ENCODE results near the gene CELSR1. TPM values are rescaled to one million over a fixed set of nuclear protein-coding genes. Genes with fewer than 3 reads are reported as not detected.

CELSR1 gene
- total RNA-seq, 1 experiment from 2014 or later, result 30.7 TPM

DNA sequence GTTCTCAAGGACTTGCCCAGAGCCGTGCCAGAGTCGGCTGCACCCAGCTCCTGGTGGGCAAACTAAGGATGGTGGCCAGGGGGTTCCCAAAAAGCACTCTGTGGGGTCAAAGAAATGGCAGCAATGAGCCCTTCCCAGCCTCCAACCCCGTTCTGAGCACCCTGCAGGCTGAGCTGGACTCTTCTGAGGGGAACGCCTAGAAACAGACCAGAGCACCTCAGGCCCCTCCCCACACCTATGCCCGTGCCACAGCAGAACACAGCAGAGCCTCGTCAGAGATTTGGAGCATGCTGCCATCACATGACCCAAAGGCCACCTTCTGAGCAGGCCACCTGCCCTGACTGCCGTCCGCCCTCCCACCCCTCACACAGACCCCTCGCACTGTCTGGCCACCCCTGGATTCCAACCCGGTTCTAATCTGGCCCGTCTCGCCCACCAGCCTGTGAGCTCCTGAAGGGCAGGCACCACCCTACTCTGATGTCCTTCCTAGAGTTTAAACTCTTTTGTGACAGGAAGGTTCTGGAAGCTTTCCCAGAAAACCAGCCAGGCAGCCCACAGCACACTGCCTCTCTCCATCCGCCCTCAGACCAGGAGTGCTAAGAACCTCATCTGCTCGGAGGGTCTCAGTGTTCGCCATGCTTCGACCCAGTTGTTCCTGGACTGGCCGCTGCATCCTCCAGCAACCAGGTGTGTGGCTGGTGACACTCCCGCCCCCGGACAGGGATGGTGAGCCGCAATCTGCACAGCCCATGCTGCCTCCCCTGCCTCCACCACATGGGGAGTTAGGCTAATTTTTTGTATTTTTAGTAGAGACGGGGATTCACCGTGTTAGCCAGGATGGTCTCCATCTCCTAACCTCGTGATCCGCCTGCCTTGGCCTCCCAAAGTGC, 97.6 kb downstream of the CELSR1 start:
- peaks cover 3% of the 10 kb centered on the region; the same call in 1 of the 2 replicates for H3K4me1 ChIP-seq (ENCODE audit: control insufficient read depth, insufficient read depth, low read length)
- H3K9me3 ChIP-seq (ENCODE audit: control insufficient read depth, insufficient read depth, low read depth, low read length), result no peaks in the 10 kb centered on the region
- ATAC-seq (no peak), DNase-seq (ENCODE audit: low read depth, low spot score) (no peak)
- intact Hi-C loops (cut with micrococcal nuclease; ENCODE audit: unreplicated experiment) (no loop called here), in situ Hi-C loops (cut with HindIII; ENCODE audit: low pct_unique_long_range_greater_than_20kb, low sequenced_read_pairs) (no loop called here)
- CTCF ChIA-PET, result no interaction called here
- BruUV-seq (replicated peaks), result no TSS peak
- H3K4me3 ChIP-seq (ENCODE audit: low read depth in 2 of 2, low read length in 2 of 2), result no peak overlapping the region
- no peaks in the 10 kb centered on the region for H3K27me3 ChIP-seq (ENCODE audit: control insufficient read depth, insufficient read depth, low read length)
- TF ChIP-seq TCF7L2 (IDR thresholded peaks at IDR 0.05; ENCODE audit: low read depth, low read length) (no peak), POLR2AphosphoS5 (IDR thresholded peaks at IDR 0.05; ENCODE audit: low read depth, low read length) (no peak)
- TF ChIP-seq, protein P1, sequence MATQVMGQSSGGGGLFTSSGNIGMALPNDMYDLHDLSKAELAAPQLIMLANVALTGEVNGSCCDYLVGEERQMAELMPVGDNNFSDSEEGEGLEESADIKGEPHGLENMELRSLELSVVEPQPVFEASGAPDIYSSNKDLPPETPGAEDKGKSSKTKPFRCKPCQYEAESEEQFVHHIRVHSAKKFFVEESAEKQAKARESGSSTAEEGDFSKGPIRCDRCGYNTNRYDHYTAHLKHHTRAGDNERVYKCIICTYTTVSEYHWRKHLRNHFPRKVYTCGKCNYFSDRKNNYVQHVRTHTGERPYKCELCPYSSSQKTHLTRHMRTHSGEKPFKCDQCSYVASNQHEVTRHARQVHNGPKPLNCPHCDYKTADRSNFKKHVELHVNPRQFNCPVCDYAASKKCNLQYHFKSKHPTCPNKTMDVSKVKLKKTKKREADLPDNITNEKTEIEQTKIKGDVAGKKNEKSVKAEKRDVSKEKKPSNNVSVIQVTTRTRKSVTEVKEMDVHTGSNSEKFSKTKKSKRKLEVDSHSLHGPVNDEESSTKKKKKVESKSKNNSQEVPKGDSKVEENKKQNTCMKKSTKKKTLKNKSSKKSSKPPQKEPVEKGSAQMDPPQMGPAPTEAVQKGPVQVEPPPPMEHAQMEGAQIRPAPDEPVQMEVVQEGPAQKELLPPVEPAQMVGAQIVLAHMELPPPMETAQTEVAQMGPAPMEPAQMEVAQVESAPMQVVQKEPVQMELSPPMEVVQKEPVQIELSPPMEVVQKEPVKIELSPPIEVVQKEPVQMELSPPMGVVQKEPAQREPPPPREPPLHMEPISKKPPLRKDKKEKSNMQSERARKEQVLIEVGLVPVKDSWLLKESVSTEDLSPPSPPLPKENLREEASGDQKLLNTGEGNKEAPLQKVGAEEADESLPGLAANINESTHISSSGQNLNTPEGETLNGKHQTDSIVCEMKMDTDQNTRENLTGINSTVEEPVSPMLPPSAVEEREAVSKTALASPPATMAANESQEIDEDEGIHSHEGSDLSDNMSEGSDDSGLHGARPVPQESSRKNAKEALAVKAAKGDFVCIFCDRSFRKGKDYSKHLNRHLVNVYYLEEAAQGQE (IDR thresholded peaks at IDR 0.05; ENCODE audit: insufficient read depth in 1 of 2, low read depth in 2 of 2, low read length in 1 of 2), result no peak
- TF ChIP-seq, protein P2, sequence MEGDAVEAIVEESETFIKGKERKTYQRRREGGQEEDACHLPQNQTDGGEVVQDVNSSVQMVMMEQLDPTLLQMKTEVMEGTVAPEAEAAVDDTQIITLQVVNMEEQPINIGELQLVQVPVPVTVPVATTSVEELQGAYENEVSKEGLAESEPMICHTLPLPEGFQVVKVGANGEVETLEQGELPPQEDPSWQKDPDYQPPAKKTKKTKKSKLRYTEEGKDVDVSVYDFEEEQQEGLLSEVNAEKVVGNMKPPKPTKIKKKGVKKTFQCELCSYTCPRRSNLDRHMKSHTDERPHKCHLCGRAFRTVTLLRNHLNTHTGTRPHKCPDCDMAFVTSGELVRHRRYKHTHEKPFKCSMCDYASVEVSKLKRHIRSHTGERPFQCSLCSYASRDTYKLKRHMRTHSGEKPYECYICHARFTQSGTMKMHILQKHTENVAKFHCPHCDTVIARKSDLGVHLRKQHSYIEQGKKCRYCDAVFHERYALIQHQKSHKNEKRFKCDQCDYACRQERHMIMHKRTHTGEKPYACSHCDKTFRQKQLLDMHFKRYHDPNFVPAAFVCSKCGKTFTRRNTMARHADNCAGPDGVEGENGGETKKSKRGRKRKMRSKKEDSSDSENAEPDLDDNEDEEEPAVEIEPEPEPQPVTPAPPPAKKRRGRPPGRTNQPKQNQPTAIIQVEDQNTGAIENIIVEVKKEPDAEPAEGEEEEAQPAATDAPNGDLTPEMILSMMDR (IDR thresholded peaks at IDR 0.05), result no peak
- POLR2A ChIA-PET, result no interaction called here
- H3K36me3 ChIP-seq (ENCODE audit: control insufficient read depth, insufficient read depth, low read length), result no peaks in the 10 kb centered on the region
- H3K27ac ChIP-seq (ENCODE audit: low read length), result no peak overlapping the region

DNA sequence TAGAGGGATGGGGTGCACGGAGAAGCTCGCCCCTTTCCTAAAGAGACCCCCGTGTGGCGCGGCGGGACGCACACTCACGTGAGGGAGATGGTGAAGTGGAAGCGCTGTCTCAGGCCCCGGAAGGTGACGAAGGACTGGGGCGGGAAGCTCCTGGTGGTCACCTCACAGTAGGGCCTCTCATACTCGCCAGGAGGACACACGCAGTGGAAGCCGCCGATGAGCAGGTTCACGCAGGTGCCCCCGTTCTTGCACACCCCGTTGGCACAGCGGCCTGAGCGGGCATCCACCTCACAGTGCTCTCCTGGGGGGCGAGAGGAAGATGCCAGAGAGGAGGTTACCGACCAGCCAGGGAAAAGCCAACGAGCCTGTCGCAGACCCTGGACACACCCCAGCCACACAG, 98.3 kb downstream of the CELSR1 start:
- ATAC-seq (no peak), DNase-seq (ENCODE audit: low read depth, low spot score) (no peak)
- ChIA-PET POLR2A (no interaction called here), CTCF (no interaction called here)
- Histone ChIP-seq H3K36me3 (ENCODE audit: control insufficient read depth, insufficient read depth, low read length) (no peaks in the 10 kb centered on the region), H3K27ac (ENCODE audit: low read length) (no peak overlapping the region), H3K27me3 (ENCODE audit: control insufficient read depth, insufficient read depth, low read length) (no peaks in the 10 kb centered on the region), H3K4me1 (ENCODE audit: control insufficient read depth, insufficient read depth, low read length) (no peaks in the 10 kb centered on the region), H3K4me3 (ENCODE audit: low read depth in 2 of 2, low read length in 2 of 2) (no peak overlapping the region), H3K9me3 (ENCODE audit: control insufficient read depth, insufficient read depth, low read depth, low read length) (no peaks in the 10 kb centered on the region)
- intact Hi-C loops (cut with micrococcal nuclease; ENCODE audit: unreplicated experiment), result no loop called here
- no peak for TF ChIP-seq SIN3A (IDR thresholded peaks at IDR 0.05; ENCODE audit: borderline replicate concordance, insufficient read depth, low read depth, low read length)
- no peak for TF ChIP-seq POLR2AphosphoS5 (IDR thresholded peaks at IDR 0.05; ENCODE audit: low read depth, low read length)
- TF ChIP-seq, protein P1 (IDR thresholded peaks at IDR 0.05; ENCODE audit: insufficient read depth in 1 of 2, low read depth in 2 of 2, low read length in 1 of 2), result no peak
- TF ChIP-seq TCF7L2 (IDR thresholded peaks at IDR 0.05; ENCODE audit: low read depth, low read length), result no peak
- TF ChIP-seq, protein P2 (IDR thresholded peaks at IDR 0.05), result no peak
- in situ Hi-C loops (cut with HindIII; ENCODE audit: low pct_unique_long_range_greater_than_20kb, low sequenced_read_pairs), result no loop called here
- no TSS peak for BruUV-seq (replicated peaks)
